ENCODE data around the gene ZNF692. TPM values are rescaled to one million over a fixed set of nuclear protein-coding genes. Genes with fewer than 3 reads are reported as not detected.
"Not testable (repeated sequence)": the region's sequence is repeated elsewhere in the genome, so short reads cannot be mapped to it uniquely, and the experiment has no call there.

The ZNF692 gene
- total RNA-seq, 2 experiments from 2014 or later = 52.7 to 66.8 TPM

DNA sequence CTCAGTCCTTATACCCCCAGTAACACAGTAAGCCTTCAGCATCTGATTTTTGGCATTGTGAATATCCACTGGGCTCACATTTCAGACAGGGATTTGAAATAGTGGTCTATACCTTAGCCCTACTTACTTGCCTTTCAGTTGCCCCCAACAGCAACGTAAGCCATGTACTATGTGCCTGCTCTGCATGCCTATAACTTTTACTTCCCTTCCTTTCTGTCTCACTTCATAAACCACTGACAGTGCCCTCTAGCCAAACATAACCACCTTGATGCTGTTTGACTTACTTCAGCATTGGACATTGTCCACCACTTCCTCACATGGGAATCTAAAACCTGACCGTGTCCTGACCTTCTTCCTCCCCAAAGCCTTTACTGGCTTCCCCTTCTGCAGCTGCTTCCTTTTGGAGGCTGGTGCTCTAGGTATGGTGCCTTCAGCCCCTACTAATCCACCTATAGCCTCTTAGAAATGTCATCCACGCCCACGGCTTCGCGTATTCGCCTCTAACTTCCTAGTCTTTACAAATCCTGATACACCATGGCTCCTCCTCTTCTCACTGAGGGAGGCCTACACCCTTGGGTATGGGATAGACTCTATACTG is 24.4 kb downstream of the ZNF692 start:
- DNase-seq = no peak

GRCh38 chr1:248831842-248832241 is 27.0 kb downstream of the ZNF692 start:
- no peaks in the 10 kb centered on the region for H3K9me3 Mint-ChIP-seq (ENCODE audit: insufficient read depth)
- POLR2A ChIA-PET = no interaction called here
- H3K36me3 Mint-ChIP-seq (ENCODE audit: low read depth) = no peaks in the 10 kb centered on the region
- H3K27ac Mint-ChIP-seq = no peak overlapping the region
- DNase-seq (no peak), ATAC-seq (no peak)
- CTCF ChIA-PET = interaction anchor here (1.3 kb wide), 1 partner anchor 9 kb away, joined by 3 read pairs; no protein-coding TSS in a partner anchor
- H3K27me3 Mint-ChIP-seq (ENCODE audit: low read depth) = peaks cover 12% of the 10 kb centered on the region
- H3K4me1 Mint-ChIP-seq (ENCODE audit: low read depth) = peaks cover 7% of the 10 kb centered on the region
- no peak overlapping the region for H3K4me3 Mint-ChIP-seq

More for the DNA sequence above, 24.4 kb downstream of the ZNF692 start:
- Mint-ChIP-seq H3K27me3 (ENCODE audit: low read depth) (peaks cover 12% of the 10 kb centered on the region), H3K9me3 (ENCODE audit: insufficient read depth) (no peaks in the 10 kb centered on the region), H3K27ac (no peak overlapping the region), H3K4me1 (ENCODE audit: low read depth) (peaks cover 4% of the 10 kb centered on the region), H3K4me3 (no peak overlapping the region), H3K36me3 (ENCODE audit: low read depth) (peaks cover 2% of the 10 kb centered on the region)
- ChIA-PET POLR2A (interaction anchor here (1.4 to 5.7 kb wide), 2 partner anchors 8 to 25 kb away, joined by 4 to 43 read pairs; partner anchors contain the start of genes SH3BP5L and ZNF692), CTCF (interaction anchor here (2.1 to 5.6 kb wide), 3 partner anchors 8 to 27 kb away, joined by 7 to 69 read pairs (median 9); partner anchors contain the start of genes SH3BP5L and ZNF692)
- ATAC-seq = no peak

GRCh38 chr1:248830718-248831017 is 28.2 kb downstream of the ZNF692 start:
- H3K36me3 Mint-ChIP-seq (ENCODE audit: low read depth); H3K4me1 Mint-ChIP-seq (ENCODE audit: low read depth); DNase-seq; H3K9me3 Mint-ChIP-seq (ENCODE audit: insufficient read depth); H3K4me3 Mint-ChIP-seq; ATAC-seq; POLR2A ChIA-PET; H3K27ac Mint-ChIP-seq; CTCF ChIA-PET: not testable (repeated sequence)
- H3K27me3 Mint-ChIP-seq (ENCODE audit: low read depth) = peaks cover 12% of the 10 kb centered on the region

GRCh38 chr1:248828845-248829244 is 30.0 kb downstream of the ZNF692 start:
- H3K4me3 Mint-ChIP-seq = no peak overlapping the region
- H3K4me1 Mint-ChIP-seq (ENCODE audit: low read depth) = peaks cover 24% of the 10 kb centered on the region
- POLR2A ChIA-PET = interaction anchor here (5.0 kb wide), 1 partner anchor 10 kb away, joined by 52 read pairs; the partner anchor contains the start of gene ZNF672
- ATAC-seq (no peak), DNase-seq (no peak)
- CTCF ChIA-PET = interaction anchor here (1.0 to 4.9 kb wide), 3 partner anchors 9 to 22 kb away, joined by 4 to 69 read pairs (median 5); partner anchors contain the start of gene ZNF672
- H3K36me3 Mint-ChIP-seq (ENCODE audit: low read depth) = peaks cover 10% of the 10 kb centered on the region
- H3K27ac Mint-ChIP-seq = no peak overlapping the region
- H3K9me3 Mint-ChIP-seq (ENCODE audit: insufficient read depth) = no peaks in the 10 kb centered on the region
- H3K27me3 Mint-ChIP-seq (ENCODE audit: low read depth) = peaks cover 12% of the 10 kb centered on the region

DNA sequence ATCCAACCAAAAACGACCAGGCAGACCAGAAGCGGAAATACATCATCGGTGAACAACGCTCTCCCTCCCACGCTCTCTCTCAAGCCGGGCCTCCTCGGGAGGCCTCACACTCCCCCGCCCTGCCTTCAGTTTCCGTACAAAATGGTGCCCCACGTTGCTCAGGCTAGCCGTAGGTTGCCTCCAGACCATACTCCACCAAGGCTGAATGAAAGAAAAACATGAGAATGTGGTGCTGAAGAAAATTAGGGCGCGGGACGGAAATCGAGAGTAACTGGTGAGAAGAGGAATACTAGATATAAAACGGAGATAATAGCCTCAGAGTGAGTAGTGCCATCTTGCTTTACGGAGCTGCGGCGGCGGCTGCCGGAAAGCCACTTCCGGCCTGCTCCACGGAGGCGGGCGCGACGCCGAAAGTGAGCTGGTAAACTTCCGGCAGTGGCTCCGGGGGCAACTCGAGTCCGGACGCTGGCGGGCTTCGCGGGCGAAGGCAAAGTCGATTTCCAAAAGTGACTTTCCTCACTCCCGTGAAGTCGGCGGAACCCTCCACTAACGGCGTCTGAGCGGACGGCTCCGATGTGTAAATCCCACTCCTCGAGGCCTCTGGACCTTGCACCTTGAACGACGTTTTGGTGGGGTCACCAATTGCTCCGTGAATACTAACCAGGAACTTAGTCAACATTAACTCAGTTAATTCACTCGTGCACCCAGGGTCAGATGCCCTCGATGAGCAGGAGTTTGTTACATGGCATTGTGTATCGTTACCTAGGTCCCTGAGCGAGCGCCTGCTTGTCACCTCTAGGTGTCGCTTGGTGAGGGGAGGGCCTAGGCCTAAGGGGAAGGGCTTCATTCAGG is 32.8 kb downstream of the ZNF692 start, which contains the start of gene SH3BP5L:
Gene SH3BP5L (minus strand): TSS at position 7 of the 852 bp plus-strand sequence. CDS start 980 bp downstream, outside the sequence.
- peak within 1 kb of the TSS; percentile 98 for H3K27ac Mint-ChIP-seq
- H3K27me3 Mint-ChIP-seq (ENCODE audit: low read depth) = peaks cover 2% of the 10 kb centered on the region
- peaks cover 46% of the 10 kb centered on the region for H3K4me1 Mint-ChIP-seq (ENCODE audit: low read depth)
- H3K36me3 Mint-ChIP-seq (ENCODE audit: low read depth) = peaks cover 30% of the 10 kb centered on the region
- ATAC-seq (peak; percentile 90), DNase-seq (peak; percentile 94)
- no peaks in the 10 kb centered on the region for H3K9me3 Mint-ChIP-seq (ENCODE audit: insufficient read depth)
- peak within 1 kb of the TSS; percentile 84 for H3K4me3 Mint-ChIP-seq
- ChIA-PET CTCF (interaction anchor here (0.6 to 4.9 kb wide), 9 partner anchors 11 to 101 kb away, joined by 3 to 69 read pairs (median 6); partner anchors contain the start of genes ZNF672 and ZNF692), POLR2A (interaction anchor here (0.8 to 5.0 kb wide), 10 partner anchors 9 to 100 kb away, joined by 3 to 52 read pairs (median 4); partner anchors contain the start of genes ZNF672 and ZNF692)

DNA sequence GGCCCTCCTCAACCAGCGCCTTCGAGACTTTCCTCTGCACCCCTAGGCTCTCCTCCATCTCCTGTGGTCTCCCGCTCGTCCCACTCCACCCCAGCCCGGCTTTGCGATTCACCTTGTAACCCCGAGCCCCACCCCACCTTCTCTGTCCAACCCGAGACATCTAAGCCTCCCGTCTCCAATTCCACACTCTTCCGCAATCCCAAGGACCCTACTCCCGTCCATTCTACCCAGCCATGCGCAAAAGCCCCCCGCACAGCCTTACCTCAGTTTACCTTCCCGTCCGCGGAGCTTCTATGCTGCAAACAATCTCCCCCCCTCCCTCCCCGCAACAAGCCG is 33.3 kb downstream of the ZNF692 start:
- ATAC-seq = peak; percentile 12
- POLR2A ChIA-PET = interaction anchor here (0.8 to 5.0 kb wide), 9 partner anchors 9 to 81 kb away, joined by 3 to 52 read pairs (median 4); partner anchors contain the start of genes ZNF672 and ZNF692
- no peaks in the 10 kb centered on the region for H3K9me3 Mint-ChIP-seq (ENCODE audit: insufficient read depth)

DNA sequence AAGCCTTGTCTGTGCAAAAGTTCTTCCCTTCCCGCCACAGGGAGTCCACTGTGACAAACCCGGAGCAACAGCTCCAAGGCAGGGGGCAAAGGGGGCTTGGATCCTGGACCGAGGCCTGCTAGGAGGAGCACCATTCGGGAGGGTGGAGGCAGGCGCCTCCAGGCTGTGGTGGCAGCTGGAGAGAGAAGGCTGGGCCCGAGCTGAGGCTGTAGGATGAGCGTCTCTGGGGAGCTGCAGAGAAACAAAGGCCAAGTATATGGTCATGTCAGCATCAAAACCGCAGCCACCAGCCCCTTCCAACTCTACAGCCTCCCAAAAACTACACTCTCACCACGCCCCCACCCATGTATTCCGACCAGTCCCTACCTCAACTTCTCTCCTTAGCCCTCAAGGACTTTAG is 33.7 kb downstream of the ZNF692 start:
- Mint-ChIP-seq H3K27ac (peak overlapping the region; percentile 98), H3K36me3 (ENCODE audit: low read depth) (peaks cover 34% of the 10 kb centered on the region), H3K27me3 (ENCODE audit: low read depth) (no peaks in the 10 kb centered on the region), H3K9me3 (ENCODE audit: insufficient read depth) (no peaks in the 10 kb centered on the region), H3K4me3 (peak overlapping the region; percentile 84), H3K4me1 (ENCODE audit: low read depth) (peaks cover 46% of the 10 kb centered on the region)
- CTCF ChIA-PET = interaction anchor here (4.9 kb wide), 1 partner anchor 12 kb away, joined by 69 read pairs; the partner anchor contains the start of gene ZNF672
- DNase-seq (no peak), ATAC-seq (no peak)
- POLR2A ChIA-PET = interaction anchor here (2.3 to 5.0 kb wide), 2 partner anchors 14 to 34 kb away, joined by 17 to 52 read pairs; partner anchors contain the start of genes ZNF672 and ZNF692

More for the DNA sequence above, 33.3 kb downstream of the ZNF692 start:
- H3K36me3 Mint-ChIP-seq (ENCODE audit: low read depth) = peaks cover 30% of the 10 kb centered on the region
- CTCF ChIA-PET = interaction anchor here (0.7 to 4.9 kb wide), 7 partner anchors 12 to 101 kb away, joined by 3 to 69 read pairs (median 8); partner anchors contain the start of genes ZNF672 and ZNF692
- H3K27ac Mint-ChIP-seq = peak overlapping the region; percentile 98
- no peak for DNase-seq
- H3K4me1 Mint-ChIP-seq (ENCODE audit: low read depth) = peaks cover 46% of the 10 kb centered on the region
- peak overlapping the region; percentile 84 for H3K4me3 Mint-ChIP-seq
- no peaks in the 10 kb centered on the region for H3K27me3 Mint-ChIP-seq (ENCODE audit: low read depth)

DNA sequence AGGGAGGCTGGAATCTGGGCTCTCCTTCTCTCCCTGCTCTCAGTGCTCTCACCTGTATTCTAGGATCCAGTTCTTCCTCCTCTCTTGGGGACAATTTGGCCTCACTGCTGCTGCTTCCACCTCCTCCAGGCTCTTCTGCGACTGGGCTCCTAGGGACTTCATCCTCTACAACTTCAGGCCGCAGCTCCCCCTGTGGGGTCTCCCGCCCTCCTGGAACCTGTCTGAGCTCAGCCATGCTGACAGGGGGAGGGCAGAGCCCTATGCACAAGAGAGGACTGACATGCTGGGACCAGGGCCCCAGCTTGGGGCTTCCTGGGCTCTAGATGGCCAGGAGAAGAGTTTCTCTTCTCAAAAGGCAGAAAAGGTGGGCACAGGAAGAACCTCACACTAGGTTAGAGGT is 34.2 kb downstream of the ZNF692 start:
- peaks cover 49% of the 10 kb centered on the region for H3K4me1 Mint-ChIP-seq (ENCODE audit: low read depth)
- no peaks in the 10 kb centered on the region for H3K9me3 Mint-ChIP-seq (ENCODE audit: insufficient read depth)
- H3K36me3 Mint-ChIP-seq (ENCODE audit: low read depth) = peaks cover 37% of the 10 kb centered on the region
- H3K27ac Mint-ChIP-seq = peak overlapping the region; percentile 98
- H3K27me3 Mint-ChIP-seq (ENCODE audit: low read depth) = no peaks in the 10 kb centered on the region
- ChIA-PET CTCF (interaction anchor here (4.9 kb wide), 1 partner anchor 13 kb away, joined by 69 read pairs; the partner anchor contains the start of gene ZNF672), POLR2A (interaction anchor here (2.3 to 5.0 kb wide), 2 partner anchors 14 to 34 kb away, joined by 17 to 52 read pairs; partner anchors contain the start of genes ZNF672 and ZNF692)
- DNase-seq = no peak
- ATAC-seq = no peak
- peak overlapping the region; percentile 84 for H3K4me3 Mint-ChIP-seq

DNA sequence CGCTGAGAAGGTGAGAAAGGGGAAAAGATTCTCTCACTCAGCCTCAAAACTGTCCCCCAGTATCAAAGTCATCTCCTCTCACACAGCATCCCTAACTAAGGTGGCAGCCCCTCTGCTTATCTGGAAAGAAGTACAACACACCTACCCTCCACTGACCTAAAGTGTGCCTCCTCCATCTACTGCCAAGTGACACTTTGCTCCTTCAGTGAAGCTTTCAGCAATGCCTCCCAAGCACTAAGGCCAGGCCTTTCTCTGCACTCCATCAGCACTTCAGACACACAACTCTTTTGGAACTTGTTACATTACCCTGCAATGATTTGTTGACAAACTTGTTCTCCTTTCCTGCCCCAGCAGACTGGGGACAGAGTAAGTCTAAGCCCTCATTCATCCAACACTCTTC is 34.6 kb downstream of the ZNF692 start:
- Mint-ChIP-seq H3K9me3 (ENCODE audit: insufficient read depth) (no peaks in the 10 kb centered on the region), H3K4me1 (ENCODE audit: low read depth) (peaks cover 51% of the 10 kb centered on the region), H3K27me3 (ENCODE audit: low read depth) (no peaks in the 10 kb centered on the region), H3K36me3 (ENCODE audit: low read depth) (peaks cover 37% of the 10 kb centered on the region), H3K27ac (peak overlapping the region; percentile 98), H3K4me3 (peak overlapping the region; percentile 84)
- CTCF ChIA-PET = no interaction called here
- POLR2A ChIA-PET = interaction anchor here (5.0 kb wide), 1 partner anchor 15 kb away, joined by 52 read pairs; the partner anchor contains the start of gene ZNF672
- DNase-seq (no peak), ATAC-seq (no peak)

GRCh38 chr1:248823517-248824001 is 35.3 kb downstream of the ZNF692 start:
- Mint-ChIP-seq H3K27ac (no peak overlapping the region), H3K36me3 (ENCODE audit: low read depth) (peaks cover 41% of the 10 kb centered on the region), H3K9me3 (ENCODE audit: insufficient read depth) (no peaks in the 10 kb centered on the region), H3K4me1 (ENCODE audit: low read depth) (peaks cover 58% of the 10 kb centered on the region), H3K27me3 (ENCODE audit: low read depth) (no peaks in the 10 kb centered on the region), H3K4me3 (no peak overlapping the region)
- ATAC-seq (no peak), DNase-seq (no peak)
- CTCF ChIA-PET = no interaction called here
- POLR2A ChIA-PET = no interaction called here

Measured in activated CD8-positive, alpha-beta T cell treated with anti-CD3 and anti-CD28 coated beads, Interleukin-2, amount 10 ng/mL, durations not matched to agents 7 days and 5 days (primary cell).